Neural cell (in vitro differentiated cells): ENCODE data around the gene SDHAF2. TPM values are rescaled to one million over a fixed set of nuclear protein-coding genes. Genes with fewer than 3 reads are reported as not detected.

Experiments used
- H2AFZ ChIP-seq: fragments of 200-600, 300-800 bp; sonication (generic), shearing (Covaris generic); 2 replicates; pipeline ENCODE4 v1.6.0; 2014; ENCODE audit warnings: low read depth, mild to moderate bottlenecking, antibody characterized with exemption, low read length, moderate library complexity
- H3F3A ChIP-seq: fragments of 200-600 bp; shearing (Covaris generic); 2 replicates; pipeline ENCODE4 v1.6.1; 2016; ENCODE audit warnings: mild to moderate bottlenecking, moderate library complexity, mixed read lengths, antibody characterized with exemption, low read length; ENCODE audit not compliant: insufficient read depth, poor library complexity, severe bottlenecking
- H3K27ac ChIP-seq: fragments of 200-600, 300-800 bp; sonication (generic), shearing (Covaris generic); 2 replicates; pipeline ENCODE4 v1.5.1; 2014; ENCODE audit warnings: mild to moderate bottlenecking, low read length, moderate library complexity
- H3K27me3 ChIP-seq: fragments of 300-800, 200-600 bp; sonication (generic), shearing (Covaris generic); 2 replicates; pipeline ENCODE4 v1.6.0; 2014; ENCODE audit warnings: mild to moderate bottlenecking, low read depth, low read length, moderate library complexity; ENCODE audit not compliant: insufficient read depth
- H3K36me3 ChIP-seq: fragments of 300-800, 200-600 bp; sonication (generic), shearing (Covaris generic); 2 replicates; pipeline ENCODE4 v1.5.1; 2014; ENCODE audit warnings: mild to moderate bottlenecking, antibody characterized with exemption, low read length, moderate library complexity; ENCODE audit not compliant: insufficient read depth
- H3K4me2 ChIP-seq: fragments of 300-800, 200-600 bp; sonication (generic), shearing (Covaris generic); 2 replicates; pipeline ENCODE4 v1.6.0; 2014; ENCODE audit warnings: mild to moderate bottlenecking, low read length
- H3K4me3 ChIP-seq: fragments of 300-800, 200-600 bp; sonication (generic), shearing (Covaris generic); 2 replicates; pipeline ENCODE4 v1.5.1; 2014; ENCODE audit warnings: mild to moderate bottlenecking, low read length, moderate library complexity
- H3K79me2 ChIP-seq: fragments of 200-600 bp; shearing (Covaris generic); replicated peaks from 2 replicates; pipeline ENCODE4 v1.6.0; 2014; ENCODE audit warnings: mild to moderate bottlenecking, low read length, moderate library complexity; ENCODE audit not compliant: insufficient read depth
- H3K9ac ChIP-seq: fragments of 300-800, 200-600 bp; sonication (generic), shearing (Covaris generic); 2 replicates; pipeline ENCODE4 v1.6.1; 2016; ENCODE audit warnings: mild to moderate bottlenecking, low read length, mixed read lengths
- H3K9me2 ChIP-seq: fragments of 200-600 bp; shearing (Covaris generic); 2 replicates; pipeline ENCODE4 v1.6.1; 2016; ENCODE audit warnings: mild to moderate bottlenecking, low read length, mixed read lengths; ENCODE audit not compliant: insufficient read depth
- H3K9me3 ChIP-seq: fragments of 200-600, 300-800 bp; sonication (generic), shearing (Covaris generic); 2 replicates; pipeline ENCODE4 v1.6.1; 2016; ENCODE audit warnings: mild to moderate bottlenecking, mixed run types, low read length, moderate library complexity, mixed read lengths
- H4K20me1 ChIP-seq: fragments of 200-600 bp; shearing (Covaris generic); 2 replicates; pipeline ENCODE4 v1.6.1; 2016; ENCODE audit warnings: mild to moderate bottlenecking, mixed run types; ENCODE audit not compliant: insufficient read depth
- CTCF ChIP-seq: fragments of 450-650 bp; IDR thresholded peaks from 2 replicates; pipeline ENCODE4 v1.5.1; 2014; ENCODE audit warnings: antibody characterized with exemption, mild to moderate bottlenecking, moderate library complexity; ENCODE audit not compliant: poor library complexity, severe bottlenecking
- EP300 ChIP-seq: fragments of 450-650 bp; conservative IDR thresholded peaks from 2 replicates; pipeline ENCODE4 v1.6.1; 2014; ENCODE audit warnings: antibody characterized with exemption, mild to moderate bottlenecking, moderate library complexity; ENCODE audit not compliant: poor library complexity, severe bottlenecking
- EZH2 ChIP-seq: fragments of 200-600, 300-800 bp; shearing (Covaris generic), sonication (generic); IDR thresholded peaks from 2 replicates; pipeline ENCODE4 v1.6.1; 2014; ENCODE audit warnings: antibody characterized with exemption, low read length, borderline replicate concordance, mild to moderate bottlenecking; ENCODE audit not compliant: insufficient read depth, poor library complexity, severe bottlenecking
- MXI1 ChIP-seq: fragments of 450-650 bp; conservative IDR thresholded peaks from 2 replicates; pipeline ENCODE4 v1.6.1; 2014; ENCODE audit warnings: antibody characterized with exemption, mild to moderate bottlenecking; ENCODE audit not compliant: poor library complexity, severe bottlenecking
- POLR2AphosphoS5 ChIP-seq: IDR thresholded peaks from 2 replicates; pipeline ENCODE4 v1.6.1; 2012
- RAD21 ChIP-seq: fragments of 450-650 bp; conservative IDR thresholded peaks from 2 replicates; pipeline ENCODE4 v1.6.1; 2014; ENCODE audit warnings: antibody characterized with exemption, mild to moderate bottlenecking, moderate library complexity
- SMC3 ChIP-seq: fragments of 450-650 bp; conservative IDR thresholded peaks from 2 replicates; pipeline ENCODE4 v1.6.1; 2014; ENCODE audit warnings: antibody characterized with exemption, mild to moderate bottlenecking, moderate library complexity; ENCODE audit not compliant: poor library complexity
- TAF1 ChIP-seq: IDR thresholded peaks from 2 replicates; pipeline ENCODE4 v1.6.1; 2012; ENCODE audit warnings: low read depth
- polyA plus RNA-seq: library from polyadenylated mRNA; depleted of rRNA; stranded (reverse); fragments of >200 nt; gene quantifications from 2 replicates; pipeline ENCODE4 v1.2.3, GENCODE V29; 2014
- TF ChIP-seq, protein P1 (sequence below): IDR thresholded peaks from 2 replicates; pipeline ENCODE4 v1.6.1; 2012; ENCODE audit warnings: borderline replicate concordance

The SDHAF2 gene
- polyA plus RNA-seq, 1 donor from 2014 or later: 54.5 TPM

- H3F3A ChIP-seq: no peaks in the 10 kb centered on the region
- H3K9me3 ChIP-seq: no peaks in the 10 kb centered on the region
- H3K9ac ChIP-seq: no peak overlapping the region
- H3K9me2 ChIP-seq: no peaks in the 10 kb centered on the region
- no peak overlapping the region for H2AFZ ChIP-seq
- TF ChIP-seq, protein P1, sequence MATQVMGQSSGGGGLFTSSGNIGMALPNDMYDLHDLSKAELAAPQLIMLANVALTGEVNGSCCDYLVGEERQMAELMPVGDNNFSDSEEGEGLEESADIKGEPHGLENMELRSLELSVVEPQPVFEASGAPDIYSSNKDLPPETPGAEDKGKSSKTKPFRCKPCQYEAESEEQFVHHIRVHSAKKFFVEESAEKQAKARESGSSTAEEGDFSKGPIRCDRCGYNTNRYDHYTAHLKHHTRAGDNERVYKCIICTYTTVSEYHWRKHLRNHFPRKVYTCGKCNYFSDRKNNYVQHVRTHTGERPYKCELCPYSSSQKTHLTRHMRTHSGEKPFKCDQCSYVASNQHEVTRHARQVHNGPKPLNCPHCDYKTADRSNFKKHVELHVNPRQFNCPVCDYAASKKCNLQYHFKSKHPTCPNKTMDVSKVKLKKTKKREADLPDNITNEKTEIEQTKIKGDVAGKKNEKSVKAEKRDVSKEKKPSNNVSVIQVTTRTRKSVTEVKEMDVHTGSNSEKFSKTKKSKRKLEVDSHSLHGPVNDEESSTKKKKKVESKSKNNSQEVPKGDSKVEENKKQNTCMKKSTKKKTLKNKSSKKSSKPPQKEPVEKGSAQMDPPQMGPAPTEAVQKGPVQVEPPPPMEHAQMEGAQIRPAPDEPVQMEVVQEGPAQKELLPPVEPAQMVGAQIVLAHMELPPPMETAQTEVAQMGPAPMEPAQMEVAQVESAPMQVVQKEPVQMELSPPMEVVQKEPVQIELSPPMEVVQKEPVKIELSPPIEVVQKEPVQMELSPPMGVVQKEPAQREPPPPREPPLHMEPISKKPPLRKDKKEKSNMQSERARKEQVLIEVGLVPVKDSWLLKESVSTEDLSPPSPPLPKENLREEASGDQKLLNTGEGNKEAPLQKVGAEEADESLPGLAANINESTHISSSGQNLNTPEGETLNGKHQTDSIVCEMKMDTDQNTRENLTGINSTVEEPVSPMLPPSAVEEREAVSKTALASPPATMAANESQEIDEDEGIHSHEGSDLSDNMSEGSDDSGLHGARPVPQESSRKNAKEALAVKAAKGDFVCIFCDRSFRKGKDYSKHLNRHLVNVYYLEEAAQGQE: no peak
- TF ChIP-seq EZH2 (no peak), MXI1 (no peak)
- no peaks in the 10 kb centered on the region for H3K79me2 ChIP-seq
- H3K4me2 ChIP-seq: no peak overlapping the region
- H3K36me3 ChIP-seq: no peaks in the 10 kb centered on the region
- H3K4me3 ChIP-seq: no peak overlapping the region
- no peaks in the 10 kb centered on the region for H4K20me1 ChIP-seq
- H3K27me3 ChIP-seq: no peaks in the 10 kb centered on the region
- H3K27ac ChIP-seq: no peak overlapping the region
Measured at GRCh38 chr11:61494381-61494961, 64.5 kb downstream of the SDHAF2 start.

GRCh38 chr11:61495801-61496601 lies 66.1 kb downstream of the SDHAF2 start:
- Histone ChIP-seq H3K9me3 (no peaks in the 10 kb centered on the region), H4K20me1 (no peaks in the 10 kb centered on the region), H3K27me3 (no peaks in the 10 kb centered on the region), H3K9me2 (no peaks in the 10 kb centered on the region), H3K27ac (no peak overlapping the region), H3K9ac (no peak overlapping the region), H3K4me2 (no peak overlapping the region), H3K79me2 (no peaks in the 10 kb centered on the region), H3K36me3 (no peaks in the 10 kb centered on the region), H3K4me3 (no peak overlapping the region), H2AFZ (no peak overlapping the region), H3F3A (no peaks in the 10 kb centered on the region)
- TF ChIP-seq MXI1: no peak
- TF ChIP-seq, protein P1: no peak
- TF ChIP-seq EZH2: no peak
- no peak for TF ChIP-seq RAD21
- TF ChIP-seq TAF1: no peak
- TF ChIP-seq EP300: no peak
- no peak for TF ChIP-seq CTCF
- no peak for TF ChIP-seq POLR2AphosphoS5
- TF ChIP-seq SMC3: no peak
